ENCODE measurements around the gene PROC. TPM values are rescaled to one million over a fixed set of nuclear protein-coding genes. Genes with fewer than 3 reads are reported as not detected.
A peak's percentile ranks its signal among the peaks of the same experiment; 100 is the strongest.

The PROC gene
- total and polyA plus RNA-seq, 2 of the 4 experiments (the other 2 are of a cell fraction): 0.07 TPM; not detected in 1

DNA sequence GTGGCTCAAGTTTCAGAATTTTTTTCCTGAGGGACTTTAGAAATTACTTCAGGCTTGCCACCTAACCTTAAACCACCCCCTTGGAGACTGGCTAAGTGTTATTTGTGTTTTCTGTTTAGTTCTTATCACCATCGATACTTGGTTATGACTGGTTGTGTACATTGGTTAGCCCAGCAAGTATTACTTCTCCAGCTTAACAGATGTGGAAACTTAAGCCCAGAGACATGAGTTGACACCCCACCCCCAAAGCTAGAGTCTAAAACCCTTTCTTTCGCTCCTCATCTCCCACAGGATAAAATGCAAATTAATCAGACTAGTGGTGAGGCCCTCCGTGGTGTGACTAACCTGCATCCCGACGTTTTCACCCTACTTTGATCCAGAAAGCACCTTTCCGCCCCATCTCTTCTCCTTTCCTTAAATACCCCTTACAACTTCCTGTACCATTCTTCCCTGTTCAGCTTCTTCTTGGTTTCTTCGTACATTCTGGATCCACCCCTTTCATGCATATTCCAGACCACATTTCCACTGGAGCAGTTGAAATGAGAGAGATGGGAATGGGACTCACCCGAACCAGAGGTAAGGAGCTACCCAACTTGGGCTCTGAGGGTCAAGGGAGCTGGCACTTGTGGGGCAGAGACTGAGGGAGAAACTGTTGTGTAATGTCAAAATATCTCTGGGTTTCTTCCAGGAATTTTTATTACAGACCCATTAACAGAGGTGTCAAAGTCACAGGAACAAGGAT, 29.6 kb upstream of the PROC start (continued):
- TF ChIP-seq BHLHE40 (IDR thresholded peaks at IDR 0.05; ENCODE audit: low read depth, low read length): no peak

DNA sequence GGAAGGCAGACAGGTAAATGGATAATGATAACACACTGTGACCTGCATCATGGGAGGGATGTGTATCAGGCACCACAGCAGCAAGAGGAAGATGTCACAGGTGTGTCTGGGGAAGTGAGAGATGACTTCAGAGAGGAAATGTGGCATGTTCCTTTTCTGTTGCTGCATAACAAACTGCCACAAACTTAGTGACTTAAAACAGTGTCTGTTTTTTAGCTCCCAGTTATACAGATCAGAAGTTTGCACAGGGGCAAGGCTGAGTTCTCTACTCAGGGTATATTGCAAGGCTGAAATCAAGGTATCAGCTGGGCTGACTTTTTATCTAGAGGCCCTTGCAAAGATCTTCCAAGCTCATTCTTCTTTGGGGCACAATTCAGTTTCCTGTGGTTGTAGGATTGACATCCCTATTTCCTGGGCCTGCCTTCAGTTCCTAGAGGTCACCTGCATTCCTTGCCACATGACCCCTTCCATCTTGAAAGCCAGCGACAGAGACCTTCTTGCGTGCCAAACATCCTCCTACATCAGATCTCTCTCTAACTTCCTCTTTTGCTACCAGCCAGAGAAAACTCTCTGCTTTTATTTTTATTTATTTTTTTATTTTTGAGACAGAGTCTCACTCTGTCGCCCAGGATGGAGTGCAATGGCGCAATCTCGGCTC, 28.3 kb upstream of the PROC start:
- no peak for TF ChIP-seq RFX5 (IDR thresholded peaks at IDR 0.05; ENCODE audit: low read depth, low read length)
- TF ChIP-seq, protein P1, sequence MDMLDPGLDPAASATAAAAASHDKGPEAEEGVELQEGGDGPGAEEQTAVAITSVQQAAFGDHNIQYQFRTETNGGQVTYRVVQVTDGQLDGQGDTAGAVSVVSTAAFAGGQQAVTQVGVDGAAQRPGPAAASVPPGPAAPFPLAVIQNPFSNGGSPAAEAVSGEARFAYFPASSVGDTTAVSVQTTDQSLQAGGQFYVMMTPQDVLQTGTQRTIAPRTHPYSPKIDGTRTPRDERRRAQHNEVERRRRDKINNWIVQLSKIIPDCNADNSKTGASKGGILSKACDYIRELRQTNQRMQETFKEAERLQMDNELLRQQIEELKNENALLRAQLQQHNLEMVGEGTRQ (IDR thresholded peaks at IDR 0.05; ENCODE audit: low read depth, low read length): no peak
- TF ChIP-seq, protein P2, sequence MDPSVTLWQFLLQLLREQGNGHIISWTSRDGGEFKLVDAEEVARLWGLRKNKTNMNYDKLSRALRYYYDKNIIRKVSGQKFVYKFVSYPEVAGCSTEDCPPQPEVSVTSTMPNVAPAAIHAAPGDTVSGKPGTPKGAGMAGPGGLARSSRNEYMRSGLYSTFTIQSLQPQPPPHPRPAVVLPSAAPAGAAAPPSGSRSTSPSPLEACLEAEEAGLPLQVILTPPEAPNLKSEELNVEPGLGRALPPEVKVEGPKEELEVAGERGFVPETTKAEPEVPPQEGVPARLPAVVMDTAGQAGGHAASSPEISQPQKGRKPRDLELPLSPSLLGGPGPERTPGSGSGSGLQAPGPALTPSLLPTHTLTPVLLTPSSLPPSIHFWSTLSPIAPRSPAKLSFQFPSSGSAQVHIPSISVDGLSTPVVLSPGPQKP (IDR thresholded peaks at IDR 0.05; ENCODE audit: borderline replicate concordance, low read depth, low read length): no peak
- no peak for TF ChIP-seq CEBPB (IDR thresholded peaks at IDR 0.05; ENCODE audit: low read depth, low read length)
- TF ChIP-seq SMC3 (IDR thresholded peaks at IDR 0.05; ENCODE audit: low read depth, low read length): no peak
- H3K23ac ChIP-seq (ENCODE audit: low read depth, low read length): 0 out of 2 replicates have a peak overlapping the region, but pooled peaks have one; percentile 41
- peaks cover 1% of the 10 kb centered on the region; the same call in 1 of the 2 replicates for H3K4me1 ChIP-seq (ENCODE audit: control insufficient read depth, insufficient read depth, low read length)
- ATAC-seq (ENCODE audit: low read depth) (no peak), DNase-seq (no peak)
- no peak overlapping the region for H4K5ac ChIP-seq (ENCODE audit: low read depth, low read length)
- dilution Hi-C loops (cut with HindIII; ENCODE audit: low sequenced_read_pairs, unreplicated experiment) (no loop called here), in situ Hi-C loops (cut with MboI; ENCODE audit: low sequenced_read_pairs) (no loop called here), intact Hi-C loops (cut with micrococcal nuclease) (loop anchor here (10.0 kb wide), 1 partner anchor 85 kb away; no protein-coding TSS in a partner anchor)
- H3K79me1 ChIP-seq (ENCODE audit: low read depth in 1 of 2, low read length in 2 of 2): peaks cover 9 to 13% of the 10 kb centered on the region in 2 experiments; a peak in 2 of 4 replicates
- no peak overlapping the region for H3K14ac ChIP-seq (replicated peaks; ENCODE audit: low read depth, low read length)
- H2BK120ac ChIP-seq (ENCODE audit: low read depth, low read length): no peak overlapping the region
- no peaks in the 10 kb centered on the region for H3K27me3 ChIP-seq (ENCODE audit: control insufficient read depth, insufficient read depth, low read length)
- no peaks in the 10 kb centered on the region for H3K36me3 ChIP-seq (ENCODE audit: control insufficient read depth, insufficient read depth, low read length)
- no peak overlapping the region; the same call in 1 of the 2 replicates for H2AK5ac ChIP-seq (ENCODE audit: low read depth, low read length)
- no peak overlapping the region for H2BK20ac ChIP-seq (ENCODE audit: low read depth, low read length)
- no peak overlapping the region for H2BK5ac ChIP-seq (ENCODE audit: low read depth, low read length, poor library complexity, severe bottlenecking)
- no CpG with 5 or more reads among the region's 5 CpGs for WGBS, 2 experiments (ENCODE audit: extremely low coverage in 2 of 2, insufficient read length in 1 of 2)
- H3K9ac ChIP-seq (ENCODE audit: low read depth, low read length): no peak overlapping the region
- H2AFZ ChIP-seq (replicated peaks; ENCODE audit: low read length, poor library complexity): no peak overlapping the region
- H2AK9ac ChIP-seq (replicated peaks; ENCODE audit: low read depth, low read length, poor library complexity): no peak overlapping the region
- ChIA-PET CTCF (no interaction called here), POLR2A (ENCODE audit: unreplicated experiment) (no interaction called here)
- no peak overlapping the region for H3K4me2 ChIP-seq (ENCODE audit: low read depth, low read length)
- H3K27ac ChIP-seq (ENCODE audit: insufficient read depth, low read length): no peak overlapping the region
- H4K8ac ChIP-seq (ENCODE audit: low read depth in 2 of 2, low read length in 2 of 2): no peak overlapping the region
- H3K4ac ChIP-seq (ENCODE audit: low read depth, low read length): no peak overlapping the region
- 0 out of 2 replicates have a peak, but pooled peaks cover 4% of the 10 kb centered on the region for H3K9me1 ChIP-seq (ENCODE audit: insufficient read depth, low read length)
- no peak overlapping the region for H2BK15ac ChIP-seq (ENCODE audit: low read depth, low read length)
- H4K20me1 ChIP-seq (ENCODE audit: insufficient read depth, low read length): peaks cover 18% of the 10 kb centered on the region
- no peak overlapping the region for H3K56ac ChIP-seq (ENCODE audit: extremely low read depth, insufficient read depth, low read length)
- no peaks in the 10 kb centered on the region for H3K9me3 ChIP-seq (ENCODE audit: control insufficient read depth, insufficient read depth, low read length)
- no peak overlapping the region for H4K91ac ChIP-seq (ENCODE audit: insufficient read depth, low read depth, low read length)
- no TSS peak for BruUV-seq (replicated peaks)
- no peak overlapping the region for H3K18ac ChIP-seq (ENCODE audit: low read depth, low read length)
- no peak overlapping the region for H3K4me3 ChIP-seq (ENCODE audit: insufficient read depth, low read depth, low read length)

All from IMR-90 (cell line).